B cell (primary cell): ENCODE measurements around the gene EDC3.

Source experiments
- EZH2 ChIP-seq: IDR thresholded peaks from 2 replicates; pipeline ENCODE4 v1.6.1; 2012; ENCODE audit warnings: borderline replicate concordance, low read depth, mild to moderate bottlenecking, moderate library complexity, low read length; ENCODE audit not compliant: insufficient read depth, poor library complexity, severe bottlenecking
- TF ChIP-seq, protein P1 (sequence below): fragments of 200-600 bp; IDR thresholded peaks from one replicate; pipeline ENCODE4 v1.8.0; 2022; ENCODE audit warnings: antibody characterized with exemption, mild to moderate bottlenecking

DNA sequence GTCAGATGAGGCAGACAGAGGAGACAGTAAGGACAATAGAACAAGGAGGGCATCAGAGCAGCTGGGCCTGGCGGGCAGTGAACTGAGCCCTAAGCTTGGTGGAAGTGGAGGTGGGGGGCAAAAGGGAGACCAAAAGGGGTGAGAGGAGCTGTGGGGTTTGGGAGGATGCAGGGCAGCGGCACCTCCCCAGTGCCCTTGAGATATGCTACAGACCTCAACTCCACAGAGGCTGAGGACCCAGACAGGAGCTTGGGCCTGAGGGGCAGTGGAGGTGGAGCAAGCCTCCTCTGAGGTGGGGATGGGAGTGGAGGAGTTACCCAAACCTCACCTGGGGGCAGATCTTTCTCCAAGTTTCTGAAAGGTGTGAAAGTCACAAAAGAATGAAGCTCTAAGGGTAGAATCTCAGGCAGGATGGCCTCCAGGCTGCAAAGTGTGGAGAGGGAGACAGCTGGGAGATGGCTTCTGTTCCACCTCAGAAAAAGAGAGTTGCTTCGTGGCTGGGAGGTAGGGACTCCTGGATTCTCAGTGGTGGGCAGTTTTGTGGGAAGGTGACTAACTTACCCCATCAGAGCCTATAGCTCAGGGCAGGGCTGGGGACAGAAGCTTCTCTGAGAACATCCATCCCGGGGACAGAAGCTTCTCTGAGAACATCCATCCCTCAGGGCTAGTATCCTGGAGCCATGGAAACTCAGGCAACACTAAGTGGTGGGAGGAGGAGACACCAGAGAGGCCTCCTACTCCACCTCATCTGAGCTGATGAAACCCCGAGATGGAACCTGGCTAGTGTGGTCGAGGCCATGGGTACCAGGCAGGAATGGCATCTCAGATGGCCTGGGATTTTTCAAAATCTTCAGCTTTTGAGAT lies 82.5 kb downstream of the EDC3 start:
- TF ChIP-seq, protein P1, sequence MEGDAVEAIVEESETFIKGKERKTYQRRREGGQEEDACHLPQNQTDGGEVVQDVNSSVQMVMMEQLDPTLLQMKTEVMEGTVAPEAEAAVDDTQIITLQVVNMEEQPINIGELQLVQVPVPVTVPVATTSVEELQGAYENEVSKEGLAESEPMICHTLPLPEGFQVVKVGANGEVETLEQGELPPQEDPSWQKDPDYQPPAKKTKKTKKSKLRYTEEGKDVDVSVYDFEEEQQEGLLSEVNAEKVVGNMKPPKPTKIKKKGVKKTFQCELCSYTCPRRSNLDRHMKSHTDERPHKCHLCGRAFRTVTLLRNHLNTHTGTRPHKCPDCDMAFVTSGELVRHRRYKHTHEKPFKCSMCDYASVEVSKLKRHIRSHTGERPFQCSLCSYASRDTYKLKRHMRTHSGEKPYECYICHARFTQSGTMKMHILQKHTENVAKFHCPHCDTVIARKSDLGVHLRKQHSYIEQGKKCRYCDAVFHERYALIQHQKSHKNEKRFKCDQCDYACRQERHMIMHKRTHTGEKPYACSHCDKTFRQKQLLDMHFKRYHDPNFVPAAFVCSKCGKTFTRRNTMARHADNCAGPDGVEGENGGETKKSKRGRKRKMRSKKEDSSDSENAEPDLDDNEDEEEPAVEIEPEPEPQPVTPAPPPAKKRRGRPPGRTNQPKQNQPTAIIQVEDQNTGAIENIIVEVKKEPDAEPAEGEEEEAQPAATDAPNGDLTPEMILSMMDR = no peak
- no peak for TF ChIP-seq EZH2
